Adrenal gland (tissue), 12 donors: ENCODE measurements around the gene PACRG. TPM values are rescaled to one million over a fixed set of nuclear protein-coding genes. Genes with fewer than 3 reads are reported as not detected.

Source experiments
- DNase-seq, 7 donors: peaks; one replicate each; pipeline ENCODE4 v3.0.0-alpha.2; 2019 to 2020
- H3K27ac ChIP-seq, 5 donors: fragments of 200-600 bp; sonication (generic) in 4 of 5; 1 replicate in 3 of 5; 2 replicates in 2 of 5; pipeline versions ENCODE4 v1.5.1 to v1.8.0; 2016 to 2020; ENCODE audit warnings: mild to moderate bottlenecking in 1 of 5
- H3K27me3 ChIP-seq: fragments of 200-600 bp; 2 replicates; pipeline ENCODE4 v1.8.0; 2021
- H3K36me3 ChIP-seq, 2 donors: fragments of 200-600 bp; replicated peaks in 1 of 2; 1 replicate in 1 of 2; 2 replicates in 1 of 2; pipeline versions ENCODE4 v1.5.1 to v1.8.0; 2018 to 2022
- H3K4me1 ChIP-seq, 2 donors: fragments of 200-600 bp; replicated peaks in 1 of 2; 1 replicate in 1 of 2; 2 replicates in 1 of 2; pipeline versions ENCODE4 v1.5.1 to v1.8.0; 2018 to 2021
- H3K4me3 ChIP-seq, 4 donors: fragments of 200-600 bp; sonication (generic) in 3 of 4; one replicate each; pipeline ENCODE4 v1.5.1; 2016 to 2018
- H3K9me3 ChIP-seq, 3 donors: fragments of 200-600 bp; sonication (generic) in 1 of 3; replicated peaks in 1 of 3; 1 replicate in 2 of 3; 2 replicates in 1 of 3; pipeline versions ENCODE4 v1.5.1 to v1.8.0; 2016 to 2021
- POLR2A ChIP-seq, 2 donors: fragments of 450-650 bp; IDR thresholded peaks; one replicate each; pipeline ENCODE4 v1.6.1; 2017; ENCODE audit warnings: antibody characterized with exemption in 2 of 2, mild to moderate bottlenecking in 2 of 2, moderate library complexity in 1 of 2
- WGBS, 4 donors: extraction: QIAGEN DNeasy Blood & Tissue Kit in 2 of 4; methylation state at CpG; one replicate each; pipeline versions ENCODE4 v1.1.5 to v1.1.7; 2013 to 2017; 5-methylcytosine and 5-hydroxymethylcytosine counted together
- intact Hi-C, 2 donors: fragments of 100-400 bp; cut with DNase I; formaldehyde crosslinking; loops; one replicate each; pipeline versions ENCODE4 v1.14.1 to v1.15.0; 2022 to 2023
- polyA plus RNA-seq, 3 donors: library from polyadenylated mRNA; stranded (reverse); fragments of 200-250 nt in 2 of 3; fragments of 350-450 nt in 1 of 3; fragmentation: Illumina TruSeq in 1 of 3; extraction: RNeasy Lipid Tissue Mini Kit (QIAGEN cat#74804) in 1 of 3; gene quantifications; one replicate each; pipeline ENCODE4 v1.2.3, GENCODE V29; 2013 to 2014
- total RNA-seq, 9 donors: library from RNA; depleted of rRNA in 4 of 9; stranded (reverse); fragments of >200 nt in 4 of 9; fragments of 120-200 nt in 1 of 9; fragmentation: NEBNext Ultra II Directional in 1 of 9; extraction: Animal tissue kit (Norgen Biotek cat#: 25700) in 1 of 9; gene quantifications; one replicate each; pipeline versions ENCODE4 v1.1.0 to v1.2.4, GENCODE V29; 2013 to 2023
- TF ChIP-seq, protein P1 (sequence below), 6 experiments: fragments of 450-650 bp in 4 of 6; fragments of 200-600 bp in 2 of 6; sonication (generic) in 1 of 6; IDR thresholded peaks; 1 replicate in 5 of 6; 2 replicates in 1 of 6; pipeline versions ENCODE4 v1.5.1 to v1.8.0; 2016 to 2021; ENCODE audit warnings: antibody characterized with exemption in 6 of 6, mild to moderate bottlenecking in 2 of 6, moderate library complexity in 1 of 6
- donor health status: healthy with polysubstance abuse.
- donor health status: Bipolar disorder and iron deficiency.
- donor health status: DM: yes; HTN: yes; CAD: no.
- donor health status: DM: no; HTN: no; CAD: no.
- donor health status: DM: no; HTN: no; CAD: no.
- donor health status: DM: yes; HTN: yes; CAD: no.

PACRG gene
- total and polyA plus RNA-seq, 12 donors: 0.18 to 6.1 (median 1.4) TPM

DNA sequence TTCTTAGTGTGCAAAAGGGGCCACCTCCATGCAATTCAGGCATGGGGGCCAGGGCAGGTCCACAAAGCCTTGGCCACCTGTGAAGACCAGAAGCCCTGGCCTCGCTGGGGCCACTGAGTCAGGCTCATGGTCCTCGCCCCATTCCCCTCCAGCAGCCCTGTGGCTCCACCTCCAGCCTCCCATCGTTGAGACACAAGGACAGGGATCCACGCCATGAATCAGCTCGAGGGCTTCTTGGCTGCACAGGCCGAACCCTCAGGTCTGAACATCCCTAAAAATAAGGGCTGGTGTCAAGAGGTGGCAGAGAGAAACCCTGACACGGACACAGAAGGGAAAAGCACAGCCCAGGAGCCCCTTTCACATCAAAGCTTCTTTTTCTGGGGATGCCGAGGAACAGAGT, 618.2 kb downstream of the PACRG start:
- DNase-seq: no peak
- intact Hi-C loops: no loop called here
- WGBS, 4 donors: 80 to 94% (median 84%) methylated on average over 3 to 8 of the region's 8 CpGs
- no peak overlapping the region for H3K27ac ChIP-seq
- H3K27me3 ChIP-seq: no peaks in the 10 kb centered on the region
- H3K9me3 ChIP-seq: no peaks in the 10 kb centered on the region
- H3K4me1 ChIP-seq: peaks cover 3 to 12% of the 10 kb centered on the region in 2 donors
- H3K4me3 ChIP-seq: no peak overlapping the region
- no peak for TF ChIP-seq POLR2A (IDR thresholded peaks at IDR 0.05)
- TF ChIP-seq, protein P1, sequence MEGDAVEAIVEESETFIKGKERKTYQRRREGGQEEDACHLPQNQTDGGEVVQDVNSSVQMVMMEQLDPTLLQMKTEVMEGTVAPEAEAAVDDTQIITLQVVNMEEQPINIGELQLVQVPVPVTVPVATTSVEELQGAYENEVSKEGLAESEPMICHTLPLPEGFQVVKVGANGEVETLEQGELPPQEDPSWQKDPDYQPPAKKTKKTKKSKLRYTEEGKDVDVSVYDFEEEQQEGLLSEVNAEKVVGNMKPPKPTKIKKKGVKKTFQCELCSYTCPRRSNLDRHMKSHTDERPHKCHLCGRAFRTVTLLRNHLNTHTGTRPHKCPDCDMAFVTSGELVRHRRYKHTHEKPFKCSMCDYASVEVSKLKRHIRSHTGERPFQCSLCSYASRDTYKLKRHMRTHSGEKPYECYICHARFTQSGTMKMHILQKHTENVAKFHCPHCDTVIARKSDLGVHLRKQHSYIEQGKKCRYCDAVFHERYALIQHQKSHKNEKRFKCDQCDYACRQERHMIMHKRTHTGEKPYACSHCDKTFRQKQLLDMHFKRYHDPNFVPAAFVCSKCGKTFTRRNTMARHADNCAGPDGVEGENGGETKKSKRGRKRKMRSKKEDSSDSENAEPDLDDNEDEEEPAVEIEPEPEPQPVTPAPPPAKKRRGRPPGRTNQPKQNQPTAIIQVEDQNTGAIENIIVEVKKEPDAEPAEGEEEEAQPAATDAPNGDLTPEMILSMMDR (IDR thresholded peaks at IDR 0.05): no peak
- no peaks in the 10 kb centered on the region for H3K36me3 ChIP-seq

DNA sequence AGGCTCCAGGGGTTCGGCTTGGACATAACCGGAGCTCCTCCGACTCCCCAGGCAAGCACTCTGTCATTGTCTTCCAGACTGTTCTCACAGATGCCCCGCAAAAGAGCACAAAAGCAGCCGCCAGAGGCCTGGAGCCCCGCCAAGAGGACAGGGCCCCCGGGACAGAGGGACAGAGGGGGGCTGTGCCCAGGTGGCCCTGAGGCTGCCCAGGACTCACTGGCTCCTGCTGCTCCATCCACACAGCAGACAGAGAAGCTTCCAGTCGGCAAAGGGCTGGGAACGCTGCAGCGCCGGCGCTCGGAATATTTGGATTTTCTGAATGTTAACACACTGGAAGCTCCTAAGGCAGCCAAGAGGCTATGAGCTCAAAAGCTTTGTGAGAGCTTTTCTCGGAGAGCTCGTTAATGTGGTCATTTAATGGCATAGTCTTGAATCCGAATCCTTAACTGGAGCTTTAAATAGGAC, 618.8 kb downstream of the PACRG start:
- no peak for DNase-seq
- peaks cover 3 to 12% of the 10 kb centered on the region in 2 donors for H3K4me1 ChIP-seq
- no peak overlapping the region for H3K27ac ChIP-seq
- no peaks in the 10 kb centered on the region for H3K36me3 ChIP-seq
- intact Hi-C loops: no loop called here
- TF ChIP-seq POLR2A (IDR thresholded peaks at IDR 0.05): no peak
- TF ChIP-seq, protein P1 (IDR thresholded peaks at IDR 0.05): no peak
- no peak overlapping the region for H3K4me3 ChIP-seq
- 67 to 90% (median 79%) methylated on average over 11 to 16 of the region's 16 CpGs for WGBS, 4 donors
- no peaks in the 10 kb centered on the region for H3K9me3 ChIP-seq
- H3K27me3 ChIP-seq: no peaks in the 10 kb centered on the region

DNA sequence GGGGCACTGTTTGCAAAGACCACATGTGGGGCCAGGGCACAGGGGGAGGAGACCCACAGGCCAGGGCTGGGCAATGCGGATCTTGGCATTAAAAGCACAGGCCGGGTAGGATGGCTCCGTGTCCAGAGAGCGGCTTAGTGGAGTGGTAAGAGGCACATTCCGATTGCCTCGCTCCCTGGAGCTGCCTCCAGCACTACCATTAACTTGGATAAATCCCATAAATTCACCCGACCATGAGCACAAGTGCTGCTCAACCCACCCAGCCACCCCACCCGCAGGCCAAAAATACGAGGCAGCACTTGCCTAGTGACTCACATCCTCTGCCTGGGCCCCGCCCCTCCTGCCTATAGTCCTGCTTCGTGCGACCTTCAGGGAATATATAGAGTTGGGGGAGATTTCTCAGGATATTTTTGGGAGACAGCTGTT, 619.3 kb downstream of the PACRG start:
- 84 to 88% (median 87%) methylated on average over 4 to 12 of the region's 12 CpGs for WGBS, 4 donors
- intact Hi-C loops: no loop called here

DNA sequence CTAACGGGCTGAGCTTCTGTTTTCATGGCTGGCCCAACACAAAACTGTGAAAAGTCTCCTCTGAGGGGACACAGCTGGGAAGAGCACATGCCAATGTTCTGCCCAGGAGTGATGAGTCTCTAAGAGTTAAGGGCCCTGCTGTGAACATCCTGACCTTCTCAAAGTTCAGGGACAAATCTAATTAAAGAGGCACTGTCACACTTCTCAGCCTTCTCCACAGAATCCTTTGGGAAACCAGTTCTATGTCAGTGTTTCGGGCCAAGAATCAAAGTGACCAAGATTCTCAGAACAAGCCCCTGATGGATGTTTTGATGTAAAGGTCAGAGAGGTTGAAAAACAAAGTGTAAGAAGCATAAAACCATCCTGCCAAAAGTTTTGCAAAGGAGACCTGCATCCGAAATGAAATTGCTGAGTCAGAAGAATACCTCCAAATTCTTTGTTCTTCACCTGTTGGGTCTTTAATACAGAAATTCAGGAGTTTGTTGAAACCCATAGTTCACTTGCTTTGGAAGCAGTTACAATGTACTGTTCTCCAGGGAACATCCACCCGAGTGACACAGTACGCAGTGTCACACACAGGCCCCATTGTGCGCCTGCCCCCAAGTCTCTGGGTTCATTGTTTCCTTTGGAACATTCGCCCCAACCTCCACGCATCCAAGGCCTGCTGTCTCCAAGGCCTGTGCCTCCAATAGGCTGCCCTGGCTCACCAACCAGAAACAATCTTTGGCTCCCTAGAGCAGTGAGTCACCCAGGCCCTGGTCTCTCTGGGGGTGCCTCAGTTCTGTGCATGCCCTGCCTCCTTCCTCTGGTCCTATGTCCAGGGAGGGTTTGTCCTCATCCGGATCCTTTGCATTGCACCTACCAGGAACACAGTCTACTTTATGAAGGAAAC, 621.3 kb downstream of the PACRG start:
- DNase-seq: peak in 1 of 7 donors; percentile 21
- no peaks in the 10 kb centered on the region for H3K9me3 ChIP-seq
- WGBS, 4 donors: 77 to 82% (median 78%) methylated on average over 9 of the region's 9 CpGs
- intact Hi-C loops: no loop called here
- no peak overlapping the region for H3K4me3 ChIP-seq
- H3K36me3 ChIP-seq: no peaks in the 10 kb centered on the region
- TF ChIP-seq, protein P1 (IDR thresholded peaks at IDR 0.05): no peak
- no peak for TF ChIP-seq POLR2A (IDR thresholded peaks at IDR 0.05)
- no peak overlapping the region for H3K27ac ChIP-seq
- peaks cover 7 to 17% of the 10 kb centered on the region in 2 donors for H3K4me1 ChIP-seq
- no peaks in the 10 kb centered on the region for H3K27me3 ChIP-seq

More for the DNA sequence above, 619.3 kb downstream of the PACRG start:
- DNase-seq: no peak
- Histone ChIP-seq H3K4me3 (no peak overlapping the region), H3K36me3 (no peaks in the 10 kb centered on the region), H3K27ac (no peak overlapping the region), H3K4me1 (peaks cover 3 to 12% of the 10 kb centered on the region in 2 donors), H3K27me3 (no peaks in the 10 kb centered on the region), H3K9me3 (no peaks in the 10 kb centered on the region)
- TF ChIP-seq, protein P1 (IDR thresholded peaks at IDR 0.05): no peak
- no peak for TF ChIP-seq POLR2A (IDR thresholded peaks at IDR 0.05)
